ENCODE measurements around the gene AKAP12.
"Not testable (repeated sequence)": the region's sequence is repeated elsewhere in the genome, so short reads cannot be mapped to it uniquely, and the experiment has no call there.

The AKAP12 gene

DNA sequence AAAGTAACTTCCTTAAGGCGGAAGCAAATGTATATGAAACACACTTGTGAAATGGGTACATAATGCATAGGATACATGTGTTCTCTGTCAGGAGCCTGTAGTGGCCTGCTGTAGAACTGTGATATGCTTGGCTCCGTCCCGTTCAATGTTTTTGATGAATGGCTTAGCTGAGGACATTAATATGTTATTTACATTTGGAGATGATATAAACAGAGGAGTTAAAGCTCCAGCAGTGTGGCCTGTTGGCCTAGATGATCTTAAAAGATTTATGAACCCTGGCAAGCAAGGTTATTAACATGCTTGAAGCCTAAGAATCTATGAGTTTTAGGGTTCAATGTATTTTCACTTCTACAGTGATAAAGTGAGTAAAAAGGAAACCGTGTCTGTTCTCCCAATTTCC is 59.2 kb downstream of the AKAP12 start:
- TF ChIP-seq POLR2A (IDR thresholded peaks at IDR 0.05; ENCODE audit: low read length) (no peak), GATA1 (IDR thresholded peaks at IDR 0.05; ENCODE audit: low read depth, low read length) (no peak)
- no peak for DNase-seq

DNA sequence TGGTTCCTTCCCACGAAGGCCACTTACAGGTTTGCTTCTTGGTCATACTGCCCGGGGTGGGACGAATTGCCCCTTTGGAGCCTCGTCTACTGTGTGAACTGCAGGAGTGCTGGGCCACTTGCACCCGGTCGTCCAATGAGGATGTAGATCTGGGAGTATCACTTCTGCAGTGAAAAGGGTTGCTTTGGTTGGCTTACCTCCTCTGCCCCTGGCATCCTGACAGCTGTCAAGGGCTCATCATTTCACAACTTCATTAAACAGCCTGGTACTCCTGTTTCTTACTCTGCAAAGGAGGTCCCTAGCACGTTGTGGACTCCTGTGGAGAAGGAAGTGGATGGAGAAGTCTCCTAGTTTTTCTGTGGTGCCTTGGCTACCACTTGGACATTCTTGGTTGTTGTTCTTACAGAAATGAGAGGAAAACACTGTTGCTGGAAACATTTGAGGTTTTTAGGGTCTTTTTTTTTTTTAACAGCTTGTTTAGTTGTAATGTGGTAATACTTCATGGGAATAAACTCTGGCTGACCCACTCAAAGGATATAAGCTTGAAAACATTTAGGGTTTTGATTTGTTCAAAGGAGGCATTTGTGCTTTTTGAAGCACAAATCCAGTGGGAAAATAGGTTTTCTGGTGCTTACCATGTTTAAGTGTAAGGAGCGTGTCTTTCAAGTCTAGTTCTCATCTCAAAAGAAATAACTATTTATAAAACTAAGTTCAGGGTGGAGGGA is 60.7 kb downstream of the AKAP12 start:
- TF ChIP-seq GATA1 (IDR thresholded peaks at IDR 0.05; ENCODE audit: low read depth, low read length), result no peak
- TF ChIP-seq POLR2A (IDR thresholded peaks at IDR 0.05; ENCODE audit: low read length), result no peak
- DNase-seq, result no peak

DNA sequence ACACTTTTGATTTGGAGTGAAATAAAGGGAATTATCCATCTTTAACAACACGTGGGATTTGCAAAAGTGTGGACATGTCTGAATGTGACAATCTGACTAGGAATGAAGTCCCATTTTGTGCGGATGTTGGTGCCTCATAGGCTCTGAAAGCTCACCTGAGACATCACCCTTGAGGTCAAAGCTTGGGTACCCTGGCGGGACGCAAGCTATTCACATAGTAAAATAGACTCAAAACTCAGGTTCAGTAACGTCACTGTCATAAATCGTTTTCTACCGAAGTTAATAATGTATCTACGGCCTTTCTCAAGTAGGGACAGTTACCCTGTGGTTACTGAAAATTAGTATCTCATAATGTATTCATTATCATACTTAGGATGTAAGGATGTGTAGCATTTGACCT is 61.8 kb downstream of the AKAP12 start:
- DNase-seq, result no peak
- TF ChIP-seq GATA1 (IDR thresholded peaks at IDR 0.05; ENCODE audit: low read depth, low read length) (no peak), POLR2A (IDR thresholded peaks at IDR 0.05; ENCODE audit: low read length) (no peak)

DNA sequence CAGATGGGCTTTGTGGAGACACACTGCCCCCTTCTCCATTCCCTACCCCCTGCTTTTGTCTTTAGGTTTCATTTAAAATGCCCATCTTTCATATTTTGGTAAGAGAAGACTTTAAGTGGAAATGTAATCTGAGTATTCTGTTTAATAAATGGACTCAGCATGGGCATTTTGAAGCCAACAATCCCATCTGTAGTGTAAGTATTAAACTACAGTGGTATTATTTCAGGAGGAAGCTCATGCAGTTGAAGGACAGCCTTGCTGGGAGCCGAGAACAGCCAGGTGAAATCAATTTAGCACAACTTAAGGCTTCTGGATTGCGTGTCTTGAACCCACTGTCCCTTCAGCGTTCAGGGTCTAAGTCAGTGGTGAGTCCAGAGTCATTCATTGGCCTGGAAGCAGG is 63.5 kb downstream of the AKAP12 start:
- TF ChIP-seq GATA1 (IDR thresholded peaks at IDR 0.05; ENCODE audit: low read depth, low read length) (no peak), POLR2A (IDR thresholded peaks at IDR 0.05; ENCODE audit: low read length) (no peak)
- DNase-seq, result no peak

DNA sequence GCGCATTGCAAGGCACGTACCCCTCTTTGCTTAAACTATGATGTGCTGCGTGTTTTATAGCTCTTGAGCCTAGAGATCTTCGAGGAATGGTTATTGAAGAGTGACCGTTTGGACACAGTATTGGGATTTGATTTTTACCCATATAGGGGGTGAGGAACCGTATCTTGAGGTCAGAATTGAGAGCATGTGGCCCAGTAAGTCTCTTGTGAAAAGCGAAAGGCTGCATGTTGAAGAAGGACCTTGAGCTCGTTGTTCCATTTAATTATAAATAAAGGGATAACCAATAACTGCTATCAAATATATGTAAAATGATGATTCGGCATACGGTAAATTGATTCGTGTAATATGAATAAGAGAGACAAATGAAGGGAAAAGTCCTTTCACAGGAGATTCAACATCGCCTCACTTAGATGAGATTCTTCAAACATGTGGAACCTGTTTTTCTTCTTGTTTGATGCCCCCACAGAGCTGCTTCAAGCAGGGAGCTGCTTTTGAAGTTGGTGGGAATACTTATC is 66.6 kb downstream of the AKAP12 start:
- TF ChIP-seq GATA1 (IDR thresholded peaks at IDR 0.05; ENCODE audit: low read depth, low read length), result no peak
- no peak for TF ChIP-seq POLR2A (IDR thresholded peaks at IDR 0.05; ENCODE audit: low read length)

DNA sequence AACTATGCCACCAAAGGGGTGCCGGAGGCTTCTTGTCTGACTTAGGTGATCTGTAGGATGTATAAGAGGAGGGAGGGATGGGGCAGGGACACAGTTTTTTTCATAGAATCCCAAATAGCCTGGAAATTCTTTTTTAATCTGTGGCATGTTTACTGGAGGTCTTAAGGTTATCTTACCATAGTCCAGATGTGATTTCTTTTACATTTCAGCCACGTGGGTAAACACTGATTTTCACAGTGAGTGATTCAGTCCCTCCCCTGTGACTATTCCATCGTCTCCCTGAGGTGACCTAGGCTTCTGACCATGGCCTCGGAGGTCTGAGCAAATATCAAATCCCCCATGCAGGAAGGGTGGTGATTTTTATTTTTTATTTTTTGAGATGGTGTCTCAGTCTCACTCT is 67.7 kb downstream of the AKAP12 start:
- TF ChIP-seq GATA1 (IDR thresholded peaks at IDR 0.05; ENCODE audit: low read depth, low read length) (no peak), POLR2A (IDR thresholded peaks at IDR 0.05; ENCODE audit: low read length) (no peak)
- no peak for DNase-seq

More for the DNA sequence above, 66.6 kb downstream of the AKAP12 start:
- no peak for DNase-seq

DNA sequence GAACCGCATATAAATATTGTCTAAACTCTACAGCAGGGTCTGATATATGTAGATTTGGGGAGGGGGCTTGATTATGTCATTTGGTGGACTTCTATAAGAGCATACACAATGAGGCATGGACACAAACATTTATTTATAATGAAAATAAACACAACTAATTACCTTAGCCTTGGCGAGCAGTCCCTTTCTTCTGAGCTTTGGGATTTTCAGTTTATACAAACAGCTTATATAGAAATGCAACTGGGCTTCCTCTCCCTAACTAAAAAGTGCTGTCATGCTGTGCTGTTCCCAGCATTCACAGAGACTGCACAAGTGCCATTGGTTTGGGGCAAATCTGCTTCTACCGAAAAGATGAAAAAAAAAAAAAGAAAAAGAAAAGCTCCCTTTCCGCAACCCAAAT is 69.9 kb downstream of the AKAP12 start:
- TF ChIP-seq GATA1 (IDR thresholded peaks at IDR 0.05; ENCODE audit: low read depth, low read length) (no peak), POLR2A (IDR thresholded peaks at IDR 0.05; ENCODE audit: low read length) (no peak)
- no peak for DNase-seq

DNA sequence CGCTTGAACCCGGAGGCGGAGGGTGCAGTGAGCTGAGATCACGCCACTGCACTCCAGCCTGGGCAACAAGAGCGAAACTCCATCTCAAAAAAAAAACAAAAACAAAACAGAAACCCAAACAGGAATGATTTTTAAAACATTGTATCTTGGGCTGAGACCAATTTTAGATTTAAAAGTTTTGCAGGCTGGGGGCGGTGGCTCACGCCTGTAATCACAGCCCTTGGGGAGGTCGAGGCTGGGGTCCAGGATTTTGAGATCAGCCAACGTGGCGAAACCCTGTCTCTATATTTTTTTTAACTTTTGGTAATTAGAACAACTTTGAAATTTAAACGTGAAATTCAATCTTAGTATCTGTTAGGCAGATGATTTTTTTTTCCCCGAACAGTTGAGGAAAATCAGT is 70.5 kb downstream of the AKAP12 start:
- TF ChIP-seq GATA1 (IDR thresholded peaks at IDR 0.05; ENCODE audit: low read depth, low read length), result no peak
- no peak for TF ChIP-seq POLR2A (IDR thresholded peaks at IDR 0.05; ENCODE audit: low read length)
- DNase-seq, result no peak

DNA sequence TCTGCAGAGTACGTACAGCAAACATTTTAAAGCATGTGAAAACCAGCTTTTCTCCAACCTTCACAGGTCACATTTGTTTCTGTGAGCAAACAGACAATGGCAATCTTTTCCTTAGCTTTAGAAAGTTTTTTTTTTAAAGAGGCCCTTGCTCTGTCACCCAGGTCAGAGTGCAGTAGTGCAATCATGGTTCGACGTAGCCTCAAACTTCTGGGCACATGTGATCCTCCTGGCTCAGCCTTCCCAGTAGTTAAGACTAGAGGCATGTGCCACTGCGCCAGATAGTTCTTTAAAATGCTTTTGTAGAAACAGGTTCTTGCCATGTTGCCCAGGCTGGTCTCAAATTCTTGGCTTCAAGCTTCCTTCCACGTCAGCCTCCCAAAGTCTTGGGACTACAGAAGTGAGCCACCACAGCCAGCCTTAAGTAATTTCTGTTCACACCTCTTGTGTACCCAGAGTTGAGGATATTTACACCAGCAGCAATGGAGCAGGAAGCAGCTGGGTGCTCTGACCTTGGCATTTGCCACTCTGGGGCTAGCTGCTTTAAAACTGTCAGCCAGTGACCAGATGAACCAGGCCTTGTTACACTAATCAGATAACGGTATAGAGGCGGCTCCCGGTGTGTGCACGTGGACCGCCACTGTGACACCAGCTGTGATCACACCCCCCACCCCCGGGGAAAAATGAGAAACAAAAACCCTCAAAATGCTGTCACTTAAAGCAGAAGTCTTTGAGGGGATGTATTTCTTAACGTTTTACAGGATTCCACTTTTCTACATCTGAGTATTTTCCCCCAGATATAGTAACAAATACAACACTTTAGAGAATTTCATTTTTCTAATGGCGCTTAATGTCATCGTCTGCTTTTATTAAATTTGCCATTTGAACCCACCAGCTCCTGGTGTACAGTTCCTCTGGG is 71.3 kb downstream of the AKAP12 start:
- DNase-seq, result no peak
- TF ChIP-seq POLR2A (IDR thresholded peaks at IDR 0.05; ENCODE audit: low read length) (no peak), GATA1 (IDR thresholded peaks at IDR 0.05; ENCODE audit: low read depth, low read length) (no peak)

DNA sequence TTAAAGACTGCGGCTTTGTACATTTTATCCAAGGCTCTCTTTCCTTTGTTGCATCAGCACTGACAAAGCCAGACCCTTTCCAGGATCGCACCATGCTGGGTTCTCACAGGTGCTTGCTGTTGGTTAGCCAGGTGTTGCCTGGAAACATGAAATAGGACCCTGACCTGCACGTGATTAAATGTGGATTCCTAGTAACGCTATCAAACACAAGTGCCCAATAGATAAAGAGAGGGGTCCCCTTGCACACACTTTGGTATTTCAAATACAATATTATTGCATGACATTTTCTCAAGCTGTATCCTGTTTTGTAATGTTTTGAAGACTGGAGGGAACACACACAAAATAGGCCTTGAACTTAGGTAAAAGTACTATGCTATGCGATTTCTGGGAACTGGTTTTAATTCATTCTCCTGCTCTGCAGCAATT is 73.3 kb downstream of the AKAP12 start:
- no peak for DNase-seq
- TF ChIP-seq GATA1 (IDR thresholded peaks at IDR 0.05; ENCODE audit: low read depth, low read length) (no peak), POLR2A (IDR thresholded peaks at IDR 0.05; ENCODE audit: low read length) (no peak)

DNA sequence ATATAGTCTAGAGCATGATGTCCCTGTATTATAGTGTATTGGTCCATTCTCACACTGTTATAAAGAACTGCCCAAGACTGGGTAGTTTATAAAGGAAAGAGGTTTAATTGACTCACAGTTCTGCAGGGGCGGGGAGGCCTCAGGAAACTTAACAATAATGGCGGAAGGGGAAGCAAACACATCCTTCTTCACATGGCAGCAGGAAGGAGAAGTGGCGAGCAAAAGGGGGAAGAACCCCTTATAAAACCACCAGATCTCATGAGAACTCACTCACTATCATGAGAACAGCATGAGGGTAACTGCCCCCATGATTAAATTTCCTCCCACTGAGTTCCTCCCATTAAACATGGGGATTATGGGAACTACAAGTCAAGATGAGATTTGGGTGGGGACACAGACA is 75.9 kb downstream of the AKAP12 start:
- not testable (repeated sequence) for DNase-seq

DNA sequence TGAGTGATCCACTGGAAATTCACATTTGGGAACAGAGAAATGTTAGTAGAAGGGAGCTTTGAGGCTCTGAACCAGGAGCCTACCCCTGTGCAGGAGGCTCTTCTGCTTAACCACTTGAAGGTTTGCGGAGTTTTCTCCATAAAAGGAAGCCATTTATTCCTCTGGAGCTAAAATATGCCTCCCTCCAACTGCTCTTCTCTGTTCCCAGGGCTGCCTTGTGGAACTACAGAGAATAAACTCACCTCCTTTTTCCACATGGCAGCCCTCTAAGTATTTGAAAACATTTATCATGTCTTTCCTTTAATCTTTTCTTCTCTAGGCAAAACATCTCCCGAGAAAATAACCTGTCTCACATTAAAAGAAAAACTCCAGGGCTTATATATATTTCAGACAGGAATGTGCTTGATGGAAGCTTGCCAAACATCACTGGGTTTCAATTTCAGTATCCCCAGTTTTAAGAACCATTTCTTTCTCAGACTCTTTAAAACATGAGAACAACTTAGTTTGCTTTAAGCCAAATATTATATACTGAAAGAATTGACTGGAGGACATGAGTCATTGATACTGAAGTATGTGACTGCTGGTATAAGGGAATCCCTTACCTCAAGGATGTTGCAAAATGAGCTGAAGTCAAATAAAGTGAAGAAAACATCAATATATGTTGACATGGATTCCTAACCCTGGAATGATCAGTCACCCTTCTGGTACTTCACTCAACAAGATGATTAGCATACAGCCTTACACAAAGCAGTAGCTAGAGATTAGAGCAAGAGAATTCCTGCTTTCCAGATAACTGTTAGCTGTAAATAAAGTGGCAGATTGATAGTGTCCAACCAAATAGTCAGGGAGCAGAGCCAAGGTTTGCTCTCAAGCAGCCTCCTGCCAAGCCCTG is 77.6 kb downstream of the AKAP12 start:
- DNase-seq, result no peak
- TF ChIP-seq GATA1 (IDR thresholded peaks at IDR 0.05; ENCODE audit: low read depth, low read length), result no peak
- TF ChIP-seq POLR2A (IDR thresholded peaks at IDR 0.05; ENCODE audit: low read length), result no peak

DNA sequence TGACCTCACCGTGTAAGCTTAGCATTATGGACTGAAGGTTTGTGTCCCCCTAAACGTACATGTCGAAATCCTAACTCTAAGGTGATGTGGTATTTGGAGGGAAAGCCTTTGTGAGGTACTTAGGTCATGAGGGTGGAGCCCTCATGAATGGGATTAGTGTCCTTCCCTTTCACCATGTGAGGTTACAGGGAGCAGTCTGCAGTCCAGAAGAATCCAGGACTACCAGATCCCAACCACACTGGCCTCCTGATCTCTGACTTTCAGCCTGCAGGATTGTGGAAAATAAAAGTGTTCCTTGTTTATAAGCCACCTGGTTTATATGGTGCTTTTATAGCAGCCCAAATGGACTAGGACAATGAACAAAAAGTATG is 78.2 kb downstream of the AKAP12 start:
- no peak for DNase-seq
- no peak for TF ChIP-seq POLR2A (IDR thresholded peaks at IDR 0.05; ENCODE audit: low read length)
- no peak for TF ChIP-seq GATA1 (IDR thresholded peaks at IDR 0.05; ENCODE audit: low read depth, low read length)

DNA sequence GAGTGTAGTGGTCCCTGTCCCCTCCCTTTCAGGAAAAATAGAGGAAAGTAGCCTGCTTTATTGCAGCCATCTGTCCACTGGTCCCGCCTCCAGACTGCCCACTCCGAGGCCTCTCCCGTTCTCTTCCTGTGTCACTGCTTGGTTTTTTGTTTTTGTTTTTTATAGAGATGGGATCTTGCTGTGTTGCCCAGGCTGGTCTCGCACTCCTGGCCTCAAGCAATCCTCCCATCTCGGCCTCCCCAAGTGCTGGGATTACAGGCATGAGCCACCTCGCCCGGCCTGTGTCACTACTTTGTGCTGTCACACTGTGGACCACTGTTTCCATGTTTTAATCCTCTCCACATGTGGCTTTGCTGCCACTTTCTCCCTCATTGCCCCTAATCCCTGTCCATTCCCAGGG is 80.4 kb downstream of the AKAP12 start:
- TF ChIP-seq POLR2A (IDR thresholded peaks at IDR 0.05; ENCODE audit: low read length) (no peak), GATA1 (IDR thresholded peaks at IDR 0.05; ENCODE audit: low read depth, low read length) (no peak)
- no peak for DNase-seq

All from erythroblast (primary cell).